Activated naive CD4-positive, alpha-beta T cell (primary cell): ENCODE measurements around the gene HYAL1.

Source experiments
- DNase-seq, 4 experiments: peaks; one replicate each; lab custom pipeline; 2025; lab: John Stamatoyannopoulos, UW

HYAL1 gene

GRCh38 chr3:50260027-50260941 is 43.1 kb downstream of the HYAL1 start:
- peak; percentile 55 to 75 (median 63) for DNase-seq

- no peak for DNase-seq
Observed at GRCh38 chr3:50259432-50260026, 43.8 kb downstream of the HYAL1 start.

- no peak for DNase-seq
Observed at GRCh38 chr3:50258979-50259378, 44.4 kb downstream of the HYAL1 start.

GRCh38 chr3:50258029-50258680 is 45.2 kb downstream of the HYAL1 start:
- no peak for DNase-seq

- peak in 1 of 4 experiments; percentile 24 for DNase-seq
Observed at GRCh38 chr3:50256978-50257890, 46.1 kb downstream of the HYAL1 start.

- no peak for DNase-seq
Observed at GRCh38 chr3:50255251-50255615, 48.1 kb downstream of the HYAL1 start.

- DNase-seq: no peak
Observed at GRCh38 chr3:50254577-50255250, 48.7 kb downstream of the HYAL1 start.

- no peak for DNase-seq
Observed at GRCh38 chr3:50251220-50251619, 52.2 kb downstream of the HYAL1 start.

- no peak for DNase-seq
Observed at GRCh38 chr3:50250514-50250913, 52.9 kb downstream of the HYAL1 start.
